H1 (cell line): ENCODE measurements around the gene GGA1. TPM values are rescaled to one million over a fixed set of nuclear protein-coding genes. Genes with fewer than 3 reads are reported as not detected.

Source experiments
- CEBPB ChIP-seq: IDR thresholded peaks from 2 replicates; pipeline ENCODE4 v1.6.1; 2012; ENCODE audit warnings: low read depth, low read length
- CHD1 ChIP-seq: IDR thresholded peaks from 2 replicates; pipeline ENCODE4 v1.6.1; 2012; ENCODE audit warnings: low read depth, low read length, improper control_type of control experiment
- FOSL1 ChIP-seq: IDR thresholded peaks from 2 replicates; pipeline ENCODE4 v1.6.1; 2011; ENCODE audit warnings: mild to moderate bottlenecking, low read depth, low read length, moderate library complexity; ENCODE audit not compliant: insufficient read depth
- HDAC6 ChIP-seq: IDR thresholded peaks from one replicate; pipeline ENCODE4 v1.7.1; 2012; ENCODE audit warnings: low read depth, mild to moderate bottlenecking, inconsistent platforms, low read length, moderate library complexity
- SP1 ChIP-seq: IDR thresholded peaks from 2 replicates; pipeline ENCODE4 v1.6.1; 2011; ENCODE audit warnings: low read depth, low read length
- polyA plus RNA-seq, 7 experiments: library from polyadenylated mRNA; depleted of rRNA in 3 of 7; stranded (reverse) in 5 of 7; unstranded in 2 of 7; fragments of >200 nt in 5 of 7; fragments of 200-250 nt in 2 of 7; gene quantifications; 1 replicate in 5 of 7; 2 replicates in 1 of 7; 4 replicates in 1 of 7; pipeline versions ENCODE4 v1.2.1 to v1.2.3, GENCODE V29; 2011 to 2013; ENCODE audit warnings: missing spikeins in 2 of 7, mixed read lengths in 2 of 7
- total RNA-seq: library from RNA; stranded (reverse); fragmentation: NEBNext Ultra II Directional; extraction: Animal tissue kit (Norgen Biotek cat#: 25700); gene quantifications from 2 replicates; pipeline ENCODE4 v1.2.1, GENCODE V29; 2021
- TF ChIP-seq, protein P1 (sequence below): fragments of 300-600 bp; sonication (generic); IDR thresholded peaks from 2 replicates; pipeline ENCODE4 v1.7.1; 2012; ENCODE audit warnings: low read length, moderate library complexity, mild to moderate bottlenecking, inconsistent platforms; ENCODE audit not compliant: insufficient replicate concordance
- TF ChIP-seq, protein P2 (sequence below): IDR thresholded peaks from 2 replicates; pipeline ENCODE4 v1.6.1; 2011; ENCODE audit warnings: low read length, improper control_type of control experiment

The GGA1 gene
- total and polyA plus RNA-seq, 2 of the 8 experiments (the other 6 are each of a cell fraction or from before 2014, with no cell fraction given) = 49.3 to 57.2 TPM

DNA sequence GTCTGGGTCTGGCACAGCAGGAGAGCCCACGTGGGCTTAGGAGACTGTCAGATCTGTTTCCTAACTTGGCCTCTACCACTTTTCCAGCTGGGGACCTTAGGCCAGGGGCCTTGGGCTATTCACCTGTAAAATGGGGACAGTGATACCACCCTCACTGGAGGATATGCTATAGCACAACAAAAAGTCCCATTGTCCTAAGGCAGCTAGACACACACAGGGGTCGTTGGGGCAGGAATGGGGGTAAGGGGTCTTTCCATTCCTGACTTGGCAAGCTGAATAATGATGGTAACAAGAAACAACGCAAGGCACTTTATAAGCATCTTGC, 28.3 kb downstream of the GGA1 start (continued):
- TF ChIP-seq, protein P1, sequence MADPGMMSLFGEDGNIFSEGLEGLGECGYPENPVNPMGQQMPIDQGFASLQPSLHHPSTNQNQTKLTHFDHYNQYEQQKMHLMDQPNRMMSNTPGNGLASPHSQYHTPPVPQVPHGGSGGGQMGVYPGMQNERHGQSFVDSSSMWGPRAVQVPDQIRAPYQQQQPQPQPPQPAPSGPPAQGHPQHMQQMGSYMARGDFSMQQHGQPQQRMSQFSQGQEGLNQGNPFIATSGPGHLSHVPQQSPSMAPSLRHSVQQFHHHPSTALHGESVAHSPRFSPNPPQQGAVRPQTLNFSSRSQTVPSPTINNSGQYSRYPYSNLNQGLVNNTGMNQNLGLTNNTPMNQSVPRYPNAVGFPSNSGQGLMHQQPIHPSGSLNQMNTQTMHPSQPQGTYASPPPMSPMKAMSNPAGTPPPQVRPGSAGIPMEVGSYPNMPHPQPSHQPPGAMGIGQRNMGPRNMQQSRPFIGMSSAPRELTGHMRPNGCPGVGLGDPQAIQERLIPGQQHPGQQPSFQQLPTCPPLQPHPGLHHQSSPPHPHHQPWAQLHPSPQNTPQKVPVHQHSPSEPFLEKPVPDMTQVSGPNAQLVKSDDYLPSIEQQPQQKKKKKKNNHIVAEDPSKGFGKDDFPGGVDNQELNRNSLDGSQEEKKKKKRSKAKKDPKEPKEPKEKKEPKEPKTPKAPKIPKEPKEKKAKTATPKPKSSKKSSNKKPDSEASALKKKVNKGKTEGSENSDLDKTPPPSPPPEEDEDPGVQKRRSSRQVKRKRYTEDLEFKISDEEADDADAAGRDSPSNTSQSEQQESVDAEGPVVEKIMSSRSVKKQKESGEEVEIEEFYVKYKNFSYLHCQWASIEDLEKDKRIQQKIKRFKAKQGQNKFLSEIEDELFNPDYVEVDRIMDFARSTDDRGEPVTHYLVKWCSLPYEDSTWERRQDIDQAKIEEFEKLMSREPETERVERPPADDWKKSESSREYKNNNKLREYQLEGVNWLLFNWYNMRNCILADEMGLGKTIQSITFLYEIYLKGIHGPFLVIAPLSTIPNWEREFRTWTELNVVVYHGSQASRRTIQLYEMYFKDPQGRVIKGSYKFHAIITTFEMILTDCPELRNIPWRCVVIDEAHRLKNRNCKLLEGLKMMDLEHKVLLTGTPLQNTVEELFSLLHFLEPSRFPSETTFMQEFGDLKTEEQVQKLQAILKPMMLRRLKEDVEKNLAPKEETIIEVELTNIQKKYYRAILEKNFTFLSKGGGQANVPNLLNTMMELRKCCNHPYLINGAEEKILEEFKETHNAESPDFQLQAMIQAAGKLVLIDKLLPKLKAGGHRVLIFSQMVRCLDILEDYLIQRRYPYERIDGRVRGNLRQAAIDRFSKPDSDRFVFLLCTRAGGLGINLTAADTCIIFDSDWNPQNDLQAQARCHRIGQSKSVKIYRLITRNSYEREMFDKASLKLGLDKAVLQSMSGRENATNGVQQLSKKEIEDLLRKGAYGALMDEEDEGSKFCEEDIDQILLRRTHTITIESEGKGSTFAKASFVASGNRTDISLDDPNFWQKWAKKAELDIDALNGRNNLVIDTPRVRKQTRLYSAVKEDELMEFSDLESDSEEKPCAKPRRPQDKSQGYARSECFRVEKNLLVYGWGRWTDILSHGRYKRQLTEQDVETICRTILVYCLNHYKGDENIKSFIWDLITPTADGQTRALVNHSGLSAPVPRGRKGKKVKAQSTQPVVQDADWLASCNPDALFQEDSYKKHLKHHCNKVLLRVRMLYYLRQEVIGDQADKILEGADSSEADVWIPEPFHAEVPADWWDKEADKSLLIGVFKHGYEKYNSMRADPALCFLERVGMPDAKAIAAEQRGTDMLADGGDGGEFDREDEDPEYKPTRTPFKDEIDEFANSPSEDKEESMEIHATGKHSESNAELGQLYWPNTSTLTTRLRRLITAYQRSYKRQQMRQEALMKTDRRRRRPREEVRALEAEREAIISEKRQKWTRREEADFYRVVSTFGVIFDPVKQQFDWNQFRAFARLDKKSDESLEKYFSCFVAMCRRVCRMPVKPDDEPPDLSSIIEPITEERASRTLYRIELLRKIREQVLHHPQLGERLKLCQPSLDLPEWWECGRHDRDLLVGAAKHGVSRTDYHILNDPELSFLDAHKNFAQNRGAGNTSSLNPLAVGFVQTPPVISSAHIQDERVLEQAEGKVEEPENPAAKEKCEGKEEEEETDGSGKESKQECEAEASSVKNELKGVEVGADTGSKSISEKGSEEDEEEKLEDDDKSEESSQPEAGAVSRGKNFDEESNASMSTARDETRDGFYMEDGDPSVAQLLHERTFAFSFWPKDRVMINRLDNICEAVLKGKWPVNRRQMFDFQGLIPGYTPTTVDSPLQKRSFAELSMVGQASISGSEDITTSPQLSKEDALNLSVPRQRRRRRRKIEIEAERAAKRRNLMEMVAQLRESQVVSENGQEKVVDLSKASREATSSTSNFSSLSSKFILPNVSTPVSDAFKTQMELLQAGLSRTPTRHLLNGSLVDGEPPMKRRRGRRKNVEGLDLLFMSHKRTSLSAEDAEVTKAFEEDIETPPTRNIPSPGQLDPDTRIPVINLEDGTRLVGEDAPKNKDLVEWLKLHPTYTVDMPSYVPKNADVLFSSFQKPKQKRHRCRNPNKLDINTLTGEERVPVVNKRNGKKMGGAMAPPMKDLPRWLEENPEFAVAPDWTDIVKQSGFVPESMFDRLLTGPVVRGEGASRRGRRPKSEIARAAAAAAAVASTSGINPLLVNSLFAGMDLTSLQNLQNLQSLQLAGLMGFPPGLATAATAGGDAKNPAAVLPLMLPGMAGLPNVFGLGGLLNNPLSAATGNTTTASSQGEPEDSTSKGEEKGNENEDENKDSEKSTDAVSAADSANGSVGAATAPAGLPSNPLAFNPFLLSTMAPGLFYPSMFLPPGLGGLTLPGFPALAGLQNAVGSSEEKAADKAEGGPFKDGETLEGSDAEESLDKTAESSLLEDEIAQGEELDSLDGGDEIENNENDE = no peak
- TF ChIP-seq CHD1 (no peak), CEBPB (no peak), HDAC6 (no peak), SP1 (no peak), FOSL1 (no peak)
- TF ChIP-seq, protein P2, sequence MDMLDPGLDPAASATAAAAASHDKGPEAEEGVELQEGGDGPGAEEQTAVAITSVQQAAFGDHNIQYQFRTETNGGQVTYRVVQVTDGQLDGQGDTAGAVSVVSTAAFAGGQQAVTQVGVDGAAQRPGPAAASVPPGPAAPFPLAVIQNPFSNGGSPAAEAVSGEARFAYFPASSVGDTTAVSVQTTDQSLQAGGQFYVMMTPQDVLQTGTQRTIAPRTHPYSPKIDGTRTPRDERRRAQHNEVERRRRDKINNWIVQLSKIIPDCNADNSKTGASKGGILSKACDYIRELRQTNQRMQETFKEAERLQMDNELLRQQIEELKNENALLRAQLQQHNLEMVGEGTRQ = no peak
